H9 (cell line): ENCODE results near the gene LRRK1. TPM values are rescaled to one million over a fixed set of nuclear protein-coding genes. Genes with fewer than 3 reads are reported as not detected.

Source experiments
- DNase-seq: peaks from one replicate; pipeline ENCODE4 v3.0.0-alpha.2; 2017
- H2AFZ ChIP-seq: one replicate; pipeline ENCODE4 v1.6.1; 2013; ENCODE audit warnings: mild to moderate bottlenecking, low read length, control low read depth, moderate library complexity
- H2AK5ac ChIP-seq: 2 replicates; pipeline ENCODE4 v1.6.1; 2013; ENCODE audit warnings: low read length, control low read depth, mixed read lengths; ENCODE audit not compliant: insufficient read length
- H2BK120ac ChIP-seq: one replicate; pipeline ENCODE4 v1.6.1; 2013; ENCODE audit warnings: low read depth, mild to moderate bottlenecking, low read length, control low read depth, inconsistent platforms; ENCODE audit not compliant: poor library complexity, severe bottlenecking
- H2BK12ac ChIP-seq: 2 replicates; pipeline ENCODE4 v1.6.1; 2013; ENCODE audit warnings: low read length, control low read depth, mixed read lengths, low read depth; ENCODE audit not compliant: insufficient read length
- H2BK15ac ChIP-seq: 2 replicates; pipeline ENCODE4 v1.6.1; 2013; ENCODE audit warnings: low read depth, low read length, control low read depth
- H2BK20ac ChIP-seq: one replicate; pipeline ENCODE4 v1.6.1; 2013; ENCODE audit warnings: low read depth, mild to moderate bottlenecking, low read length, control low read depth, inconsistent platforms; ENCODE audit not compliant: poor library complexity, severe bottlenecking
- H2BK5ac ChIP-seq: 2 replicates; pipeline ENCODE4 v1.6.1; 2013; ENCODE audit warnings: low read length, control low read depth, mixed read lengths; ENCODE audit not compliant: insufficient read length
- H3K14ac ChIP-seq: 2 replicates; pipeline ENCODE4 v1.6.1; 2013; ENCODE audit warnings: low read length, control low read depth; ENCODE audit not compliant: insufficient read depth
- H3K18ac ChIP-seq: 2 replicates; pipeline ENCODE4 v1.6.1; 2013; ENCODE audit warnings: low read depth, mild to moderate bottlenecking, mixed read lengths, low read length, control low read depth; ENCODE audit not compliant: insufficient read length
- H3K23ac ChIP-seq: 2 replicates; pipeline ENCODE4 v1.6.1; 2013; ENCODE audit warnings: low read length, control low read depth, mixed read lengths, low read depth; ENCODE audit not compliant: insufficient read length
- H3K23me2 ChIP-seq: 2 replicates; pipeline ENCODE4 v1.6.1; 2013; ENCODE audit warnings: low read depth, mild to moderate bottlenecking, mixed read lengths, low read length, control low read depth; ENCODE audit not compliant: insufficient read length, poor library complexity, severe bottlenecking
- H3K27ac ChIP-seq: 2 replicates; pipeline ENCODE4 v1.5.1; 2013; ENCODE audit warnings: low read length, control low read depth, mixed read lengths, low read depth; ENCODE audit not compliant: insufficient read length
- H3K27me3 ChIP-seq: 2 replicates; pipeline ENCODE4 v1.6.1; 2013; ENCODE audit warnings: low read length, control low read depth, inconsistent platforms; ENCODE audit not compliant: insufficient read depth
- H3K4ac ChIP-seq: 2 replicates; pipeline ENCODE4 v1.6.1; 2013; ENCODE audit warnings: low read depth, mild to moderate bottlenecking, control low read depth, inconsistent platforms, low read length, moderate library complexity
- H3K4me1 ChIP-seq: 2 replicates; pipeline ENCODE4 v1.6.1; 2013; ENCODE audit warnings: low read length, control low read depth, inconsistent platforms; ENCODE audit not compliant: insufficient read depth
- H3K4me2 ChIP-seq: 2 replicates; pipeline ENCODE4 v1.6.1; 2013; ENCODE audit warnings: low read length, control low read depth, mixed read lengths; ENCODE audit not compliant: insufficient read length, insufficient read depth
- H3K56ac ChIP-seq: 2 replicates; pipeline ENCODE4 v1.6.1; 2013; ENCODE audit warnings: low read depth, mild to moderate bottlenecking, mixed read lengths, low read length, control low read depth; ENCODE audit not compliant: insufficient read length
- H3K79me1 ChIP-seq: 2 replicates; pipeline ENCODE4 v1.6.1; 2013; ENCODE audit warnings: low read depth, mild to moderate bottlenecking, moderate library complexity, low read length, control low read depth, inconsistent platforms; ENCODE audit not compliant: insufficient read depth, poor library complexity, severe bottlenecking
- H3K79me2 ChIP-seq: 2 replicates; pipeline ENCODE4 v1.6.1; 2013; ENCODE audit warnings: low read length, control low read depth, inconsistent platforms; ENCODE audit not compliant: insufficient read depth
- H3K9ac ChIP-seq: 2 replicates; pipeline ENCODE4 v1.6.1; 2013; ENCODE audit warnings: low read length, control low read depth, mixed read lengths; ENCODE audit not compliant: insufficient read length; ENCODE audit errors: extremely low read depth
- H3K9me3 ChIP-seq: one replicate; pipeline ENCODE4 v1.6.1; 2013; ENCODE audit warnings: low read depth, low read length, inconsistent platforms; ENCODE audit not compliant: control insufficient read depth
- H3T11ph ChIP-seq: one replicate; pipeline ENCODE4 v1.6.1; 2013; ENCODE audit warnings: mild to moderate bottlenecking, low read length, control low read depth, inconsistent platforms
- H4K20me1 ChIP-seq: one replicate; pipeline ENCODE4 v1.6.1; 2013; ENCODE audit not compliant: control insufficient read depth, insufficient read length, insufficient read depth
- H4K5ac ChIP-seq: 2 replicates; pipeline ENCODE4 v1.6.1; 2013; ENCODE audit warnings: low read depth, mild to moderate bottlenecking, mixed read lengths, low read length, control low read depth; ENCODE audit not compliant: insufficient read length
- H4K8ac ChIP-seq: replicated peaks from 2 replicates; pipeline ENCODE4 v1.6.1; 2013; ENCODE audit warnings: low read length, control low read depth, mixed read lengths, low read depth; ENCODE audit not compliant: insufficient read length
- H4K91ac ChIP-seq: 2 replicates; pipeline ENCODE4 v1.6.1; 2013; ENCODE audit warnings: low read depth, mild to moderate bottlenecking, moderate library complexity, mixed read lengths, low read length, control low read depth; ENCODE audit not compliant: insufficient read length
- H3K27ac Mint-ChIP-seq, 3 experiments: 2 replicates in 2 of 3; 3 replicates in 1 of 3; pipeline ENCODE4 v1.8.0; 2020 to 2021; ENCODE audit warnings: mixed read lengths in 3 of 3, mild to moderate bottlenecking in 1 of 3, moderate library complexity in 1 of 3
- H3K27me3 Mint-ChIP-seq: 2 replicates; pipeline ENCODE4 v1.8.0; 2021; ENCODE audit warnings: low read depth, mild to moderate bottlenecking, moderate library complexity, mixed read lengths
- H3K36me3 Mint-ChIP-seq, 3 experiments: 2 replicates in 2 of 3; 3 replicates in 1 of 3; pipeline ENCODE4 v1.8.0; 2020 to 2021; ENCODE audit warnings: low read depth in 3 of 3, mixed read lengths in 3 of 3; ENCODE audit not compliant: insufficient read depth in 1 of 3
- H3K4me1 Mint-ChIP-seq, 2 experiments: 2 replicates each; pipeline ENCODE4 v1.8.0; 2020; ENCODE audit warnings: mixed read lengths in 2 of 2
- H3K4me3 Mint-ChIP-seq, 2 experiments: 2 replicates in 1 of 2; 3 replicates in 1 of 2; pipeline ENCODE4 v1.8.0; 2020 to 2021; ENCODE audit warnings: mild to moderate bottlenecking in 2 of 2, mixed read lengths in 2 of 2, moderate library complexity in 1 of 2
- H3K9me3 Mint-ChIP-seq, 2 experiments: 2 replicates in 1 of 2; 3 replicates in 1 of 2; pipeline ENCODE4 v1.8.0; 2020; ENCODE audit warnings: mild to moderate bottlenecking in 2 of 2, mixed read lengths in 2 of 2, moderate library complexity in 1 of 2
- CTCF ChIP-seq: fragments of 200-600 bp; sonication (generic); conservative IDR thresholded peaks from 3 replicates; pipeline ENCODE4 v1.8.0; 2021; ENCODE audit warnings: antibody characterized with exemption, mild to moderate bottlenecking
- WGBS: extraction: QIAGEN DNeasy Blood & Tissue Kit; methylation state at CpG from one replicate; pipeline ENCODE4 v1.1.7; 2013; ENCODE audit warnings: missing lambda C conversion rate, low lambda C conversion rate, mixed read lengths; ENCODE audit not compliant: insufficient read length; ENCODE audit errors: extremely low coverage; 5-methylcytosine and 5-hydroxymethylcytosine counted together
- total RNA-seq: library from RNA; stranded (reverse); gene quantifications from 2 replicates; pipeline ENCODE4 v1.2.1, GENCODE V29; 2021

LRRK1 gene
- total RNA-seq, 1 experiment from 2014 or later, result 4.0 TPM

GRCh38 chr15:101039461-101039860 is 120.3 kb downstream of the LRRK1 start:
- Histone ChIP-seq H2BK20ac (no peak overlapping the region), H3K23ac (no peak overlapping the region), H3K27ac (no peak overlapping the region), H3K79me2 (no peaks in the 10 kb centered on the region), H3K56ac (no peak overlapping the region), H4K5ac (no peak overlapping the region), H2BK120ac (no peak overlapping the region), H3K9me3 (no peaks in the 10 kb centered on the region), H2BK15ac (no peak overlapping the region), H3K4me2 (no peak overlapping the region), H4K20me1 (no peaks in the 10 kb centered on the region), H3K4me1 (no peaks in the 10 kb centered on the region), H3K14ac (no peak overlapping the region), H2BK12ac (no peak overlapping the region), H3T11ph (no peak overlapping the region), H3K4ac (no peak overlapping the region), H3K23me2 (no peaks in the 10 kb centered on the region), H2BK5ac (no peak overlapping the region), H3K27me3 (no peaks in the 10 kb centered on the region), H3K79me1 (no peaks in the 10 kb centered on the region), H3K18ac (no peak overlapping the region), H4K91ac (no peak overlapping the region), H3K9ac (no peak overlapping the region), H4K8ac (no peak overlapping the region), H2AFZ (no peak overlapping the region), H2AK5ac (no peak overlapping the region)
- H3K9me3 Mint-ChIP-seq, result peaks cover 6 to 12% of the 10 kb centered on the region in 2 experiments; a peak in 4 of 5 replicates
- H3K27me3 Mint-ChIP-seq, result peaks cover 8% of the 10 kb centered on the region
- no peak for TF ChIP-seq CTCF
- H3K4me1 Mint-ChIP-seq, result peaks cover 2 to 6% of the 10 kb centered on the region in 2 experiments
- no CpG with 5 or more reads among the region's 3 CpGs for WGBS
- H3K27ac Mint-ChIP-seq, result no peak overlapping the region
- peak; percentile 2 for DNase-seq
- no peaks in the 10 kb centered on the region; a peak in 1 of 7 replicates for H3K36me3 Mint-ChIP-seq
- no peak overlapping the region for H3K4me3 Mint-ChIP-seq
